Activated CD4-positive, CD25-positive, alpha-beta regulatory T cell treated with anti-CD3 and anti-CD28 coated beads, Interleukin-2, amount 50 U/mL, for 24 hours (primary cell): ENCODE data around the gene LRFN2.

Source experiments
- ATAC-seq, 2 donors: fragments of 150-1000 bp; cut with Tn5 transposase; one replicate each; pipeline ENCODE4 v1.10.0; 2021; ENCODE audit warnings: mild to moderate bottlenecking in 1 of 2, moderate library complexity in 1 of 2

The LRFN2 gene

GRCh38 chr6:40585651-40586269 is 1.4 kb downstream of the LRFN2 start:
- no peak for ATAC-seq

DNA sequence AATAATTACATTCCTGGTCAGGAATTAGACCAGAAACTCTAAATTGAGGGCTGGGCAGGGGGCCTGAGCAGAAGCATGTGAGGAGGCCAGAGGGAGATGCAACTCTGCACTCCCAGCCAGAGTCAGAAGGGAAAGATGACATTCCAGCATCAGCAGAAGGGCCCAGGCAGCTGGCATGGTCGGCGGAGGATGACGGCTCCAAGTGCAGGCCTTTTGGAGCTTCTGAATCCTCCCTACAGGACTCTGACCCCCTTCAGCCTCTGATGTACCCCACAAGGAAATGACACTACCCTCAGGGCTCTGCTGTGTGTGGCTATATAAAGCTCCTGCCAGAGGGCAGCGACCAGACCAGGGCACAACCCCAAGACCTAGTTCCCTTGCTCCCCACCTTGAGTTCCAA is 1.9 kb downstream of the LRFN2 start:
- no peak for ATAC-seq

DNA sequence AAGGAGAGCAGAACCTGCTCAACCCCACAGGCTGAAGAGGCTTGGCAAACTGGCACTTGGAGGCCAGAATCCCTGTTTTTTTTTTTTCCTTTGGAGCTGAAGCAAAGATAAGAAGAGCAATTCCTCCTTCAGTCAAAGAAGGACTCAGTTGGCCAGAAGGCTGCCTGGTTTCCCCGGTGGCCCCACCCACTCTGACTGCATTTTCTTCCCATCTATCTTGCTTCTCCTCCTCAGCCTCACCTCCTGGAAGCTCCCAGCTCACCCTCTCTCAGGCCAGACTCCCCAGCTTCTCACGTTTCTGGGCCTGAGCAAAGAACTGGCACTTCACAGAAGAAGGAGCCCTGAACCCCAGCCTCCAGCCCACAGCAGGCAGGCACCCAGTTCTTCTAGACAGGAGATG is 2.4 kb downstream of the LRFN2 start:
- no peak for ATAC-seq

GRCh38 chr6:40583709-40584108 is 3.5 kb downstream of the LRFN2 start:
- ATAC-seq: no peak

DNA sequence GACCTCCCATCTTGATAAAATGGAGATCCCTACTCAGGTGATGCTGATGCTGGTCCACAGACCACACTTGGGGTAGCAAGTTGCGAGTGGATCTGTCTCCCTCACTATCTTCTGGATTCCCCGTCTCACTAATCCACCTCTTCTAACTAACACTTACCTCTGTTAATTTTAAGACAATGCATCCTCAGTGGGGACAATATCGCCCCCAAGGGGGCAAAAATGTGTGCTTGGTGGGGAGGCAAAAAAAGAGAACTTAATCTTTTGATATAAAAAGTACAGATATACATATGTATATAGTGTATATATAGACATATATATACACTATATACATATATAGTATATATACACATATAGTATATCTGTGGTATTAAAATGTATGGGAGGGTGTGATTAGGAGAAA is 4.3 kb downstream of the LRFN2 start:
- ATAC-seq: no peak

- no peak for ATAC-seq
Observed at GRCh38 chr6:40579101-40579500, 8.1 kb downstream of the LRFN2 start.

- ATAC-seq: no peak
Observed at GRCh38 chr6:40577672-40578071, 9.5 kb downstream of the LRFN2 start.

- no peak for ATAC-seq
Observed at GRCh38 chr6:40573221-40573620, 13.9 kb downstream of the LRFN2 start.

GRCh38 chr6:40569162-40569910 is 17.8 kb downstream of the LRFN2 start:
- no peak for ATAC-seq

DNA sequence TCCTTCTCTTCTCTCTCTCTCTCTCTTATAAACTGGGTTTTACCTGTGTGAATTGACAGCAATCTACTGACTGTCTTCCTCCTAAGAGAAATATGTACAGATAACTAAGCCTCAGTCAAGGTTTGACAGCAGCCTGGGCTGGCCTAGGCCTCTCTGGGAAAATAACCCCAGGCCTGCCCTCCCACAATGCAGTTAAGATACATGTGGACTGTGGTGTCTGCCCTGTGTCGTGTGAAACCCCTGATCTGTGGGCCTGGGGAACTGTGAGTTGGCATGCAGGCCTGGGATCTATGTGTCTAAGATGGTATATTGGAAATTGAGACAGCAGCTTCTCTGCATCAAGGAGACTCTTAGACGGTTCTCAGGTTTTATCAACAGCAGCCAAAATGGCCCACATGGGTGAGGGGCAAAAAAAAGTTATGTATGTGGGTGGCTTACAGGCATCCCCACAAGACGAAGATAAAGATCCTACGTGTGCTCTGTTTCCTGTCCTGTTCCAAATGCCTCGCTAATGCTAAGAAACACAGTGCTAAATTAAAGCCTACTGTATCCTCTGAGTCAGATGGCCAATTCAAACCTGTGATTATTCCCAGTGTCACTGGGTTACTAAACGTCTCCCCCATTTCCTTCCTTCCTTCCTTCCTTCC is 19.0 kb downstream of the LRFN2 start:
- ATAC-seq: no peak

GRCh38 chr6:40563111-40563510 is 24.1 kb downstream of the LRFN2 start:
- ATAC-seq: no peak

- ATAC-seq: no peak
Observed at GRCh38 chr6:40559056-40559455, 28.1 kb downstream of the LRFN2 start.

DNA sequence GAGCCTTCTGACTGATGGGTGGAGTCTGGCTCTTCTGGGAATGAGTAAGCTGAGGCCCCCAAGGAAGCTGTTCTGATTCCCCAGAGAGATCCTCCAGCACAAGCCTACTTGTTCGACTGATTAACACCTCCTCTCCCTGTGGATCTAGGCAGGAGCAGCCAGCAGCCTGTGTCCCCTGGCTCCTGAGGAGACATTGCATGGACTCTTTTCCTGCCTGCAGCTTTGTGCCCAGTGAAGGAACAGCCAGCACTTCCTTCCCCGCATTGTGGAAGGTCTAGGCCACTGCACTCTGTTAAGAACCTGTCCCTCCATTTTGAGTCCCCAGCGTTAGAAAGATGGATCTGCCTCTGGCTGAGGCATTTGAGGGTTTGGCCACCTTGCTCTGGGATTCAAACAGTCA is 29.1 kb downstream of the LRFN2 start:
- no peak for ATAC-seq

- no peak for ATAC-seq
Observed at GRCh38 chr6:40556881-40557280, 30.3 kb downstream of the LRFN2 start.

GRCh38 chr6:40556023-40556422 is 31.1 kb downstream of the LRFN2 start:
- no peak for ATAC-seq

- ATAC-seq: no peak
Observed at GRCh38 chr6:40555092-40555491, 32.1 kb downstream of the LRFN2 start.

DNA sequence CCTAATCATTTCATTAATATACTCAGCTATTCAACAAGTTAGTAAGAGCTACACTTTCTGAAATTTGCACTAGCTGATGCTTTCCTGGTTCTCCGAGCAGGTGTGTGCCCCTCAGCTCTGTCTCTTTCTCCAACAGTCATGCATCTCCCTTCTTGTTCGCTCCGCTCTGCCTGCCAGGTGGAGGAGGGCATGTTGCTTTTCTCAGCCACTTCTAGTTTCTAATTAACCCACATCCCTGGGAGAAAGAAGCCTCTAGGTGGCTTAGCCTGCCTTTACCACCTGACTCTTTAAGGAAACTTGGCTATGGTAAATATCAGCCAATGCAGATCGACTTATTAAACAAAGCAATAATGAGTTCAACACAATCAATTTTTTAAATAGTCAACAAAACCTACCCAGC is 34.2 kb downstream of the LRFN2 start:
- ATAC-seq: no peak

DNA sequence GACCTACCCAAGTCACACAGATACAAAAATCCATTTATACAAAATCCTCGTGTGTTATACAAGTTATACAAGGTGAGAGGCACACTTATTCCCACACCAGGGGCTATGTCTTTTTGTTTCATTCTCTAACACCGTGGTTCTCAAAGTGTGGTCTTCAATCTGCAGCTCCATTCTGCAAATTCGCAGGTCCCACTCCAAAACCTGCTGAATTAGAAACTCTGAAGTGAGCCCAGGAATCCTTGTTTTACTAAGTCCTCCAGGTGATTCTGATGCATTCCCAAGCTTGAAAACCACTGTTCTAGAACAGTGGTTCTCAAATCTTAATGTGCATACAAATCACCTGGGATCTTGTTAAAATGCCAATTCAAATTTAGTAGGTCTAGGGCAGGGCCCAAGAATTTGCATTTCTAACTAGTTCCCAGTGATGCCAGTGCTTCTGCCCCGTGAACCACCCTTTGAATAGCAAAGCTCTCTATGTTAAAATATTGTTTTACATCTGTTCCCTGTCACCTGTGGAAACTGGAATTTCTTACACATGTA is 35.1 kb downstream of the LRFN2 start:
- no peak for ATAC-seq

GRCh38 chr6:40550202-40551101 is 36.7 kb downstream of the LRFN2 start:
- ATAC-seq: no peak

GRCh38 chr6:40545954-40546353 is 41.2 kb downstream of the LRFN2 start:
- ATAC-seq: no peak

- ATAC-seq: no peak
Observed at GRCh38 chr6:40543776-40544175, 43.4 kb downstream of the LRFN2 start.

GRCh38 chr6:40543146-40543545 is 44.0 kb downstream of the LRFN2 start:
- ATAC-seq: no peak
